Activated T-cell treated with anti-CD3 and anti-CD28 coated beads for 4 hours (primary cell): ENCODE data around the gene TNFAIP8.
"Not testable (repeated sequence)": the region's sequence is repeated elsewhere in the genome, so short reads cannot be mapped to it uniquely, and the experiment has no call there.

Experiments used
- DNase-seq: peaks from one replicate; pipeline ENCODE4 v3.0.0-alpha.2; 2020

TNFAIP8 gene

GRCh38 chr5:119432674-119433237 is 76.9 kb downstream of the TNFAIP8 start:
- DNase-seq: not testable (repeated sequence)

GRCh38 chr5:119435436-119436132 is 79.8 kb downstream of the TNFAIP8 start:
- DNase-seq: peak; percentile 71

DNA sequence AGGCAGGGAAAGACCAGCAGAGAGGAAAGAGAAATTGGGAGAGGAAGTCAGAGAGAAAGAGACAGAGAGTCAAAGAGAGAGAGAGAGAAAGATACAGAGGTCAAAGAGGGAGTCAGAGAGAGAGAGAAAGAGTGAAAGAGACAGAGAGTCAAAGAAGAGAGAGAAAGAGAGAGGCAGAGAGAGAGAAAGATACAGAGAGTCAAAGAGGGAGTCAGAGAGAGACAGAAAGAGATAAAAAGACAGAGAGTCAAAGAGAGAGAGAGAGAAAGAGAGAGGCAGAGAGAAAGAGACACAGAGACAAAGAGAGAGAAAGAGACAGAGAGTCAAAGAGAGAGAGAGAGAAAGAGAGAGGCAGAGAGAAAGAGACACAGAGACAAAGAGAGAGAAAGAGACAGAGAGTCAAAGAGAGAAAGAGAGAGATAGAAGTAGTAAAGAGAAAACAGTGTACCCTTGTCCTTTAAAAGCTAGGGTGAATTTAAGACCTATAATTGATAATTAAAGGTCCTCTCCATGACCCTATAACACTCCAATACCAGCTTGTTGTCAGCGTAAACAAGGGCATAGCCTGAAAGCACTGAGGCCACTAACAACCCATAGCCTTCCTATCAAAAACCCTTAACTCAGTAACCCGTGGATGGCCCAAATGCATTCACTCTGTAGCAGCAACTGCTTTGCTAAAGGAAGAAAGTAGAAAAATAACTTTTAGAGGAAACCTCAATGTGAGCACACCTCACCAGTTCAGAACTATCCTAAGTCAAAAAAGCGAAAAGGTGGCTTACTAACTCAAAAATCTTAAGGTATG is 82.2 kb downstream of the TNFAIP8 start:
- not testable (repeated sequence) for DNase-seq

GRCh38 chr5:119438587-119438917 is 82.7 kb downstream of the TNFAIP8 start:
- not testable (repeated sequence) for DNase-seq

GRCh38 chr5:119439140-119439631 is 83.4 kb downstream of the TNFAIP8 start:
- DNase-seq: no peak

DNA sequence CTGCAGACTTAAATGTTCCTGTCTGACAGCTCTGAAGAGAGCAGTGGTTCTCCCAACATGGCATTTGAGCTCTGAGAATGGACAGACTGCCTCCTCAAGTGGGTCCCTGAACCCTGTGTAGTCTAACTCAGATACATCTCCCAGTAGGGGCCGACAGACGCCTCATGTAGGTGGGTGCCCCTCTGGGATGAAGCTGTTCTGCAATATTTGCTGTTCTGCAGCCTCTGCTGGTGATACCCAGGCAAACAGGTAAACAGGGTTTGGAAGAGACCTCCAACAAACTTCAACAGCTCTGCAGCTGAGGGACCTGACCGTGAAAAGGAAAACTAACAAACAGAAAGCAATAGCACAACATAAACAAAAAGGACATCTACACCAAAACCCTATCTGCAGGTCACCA is 83.8 kb downstream of the TNFAIP8 start:
- DNase-seq: not testable (repeated sequence)

- not testable (repeated sequence) for DNase-seq
Measured at GRCh38 chr5:119444643-119445042, 88.8 kb downstream of the TNFAIP8 start.

- no peak for DNase-seq
Measured at GRCh38 chr5:119445544-119445943, 89.7 kb downstream of the TNFAIP8 start.
